HPDE6-E6E7 (cell line): ENCODE data around the gene CELF4.

Experiments used
- DNase-seq: peaks from one replicate; pipeline ENCODE4 v3.0.0; 2011; ENCODE audit warnings: missing footprints; ENCODE audit errors: extremely low spot score

The CELF4 gene

GRCh38 chr18:37547196-37547827 lies 18.3 kb downstream of the CELF4 start:
- DNase-seq, result no peak

GRCh38 chr18:37546651-37547050 lies 18.9 kb downstream of the CELF4 start:
- DNase-seq, result no peak

GRCh38 chr18:37546272-37546537 lies 19.4 kb downstream of the CELF4 start:
- no peak for DNase-seq

DNA sequence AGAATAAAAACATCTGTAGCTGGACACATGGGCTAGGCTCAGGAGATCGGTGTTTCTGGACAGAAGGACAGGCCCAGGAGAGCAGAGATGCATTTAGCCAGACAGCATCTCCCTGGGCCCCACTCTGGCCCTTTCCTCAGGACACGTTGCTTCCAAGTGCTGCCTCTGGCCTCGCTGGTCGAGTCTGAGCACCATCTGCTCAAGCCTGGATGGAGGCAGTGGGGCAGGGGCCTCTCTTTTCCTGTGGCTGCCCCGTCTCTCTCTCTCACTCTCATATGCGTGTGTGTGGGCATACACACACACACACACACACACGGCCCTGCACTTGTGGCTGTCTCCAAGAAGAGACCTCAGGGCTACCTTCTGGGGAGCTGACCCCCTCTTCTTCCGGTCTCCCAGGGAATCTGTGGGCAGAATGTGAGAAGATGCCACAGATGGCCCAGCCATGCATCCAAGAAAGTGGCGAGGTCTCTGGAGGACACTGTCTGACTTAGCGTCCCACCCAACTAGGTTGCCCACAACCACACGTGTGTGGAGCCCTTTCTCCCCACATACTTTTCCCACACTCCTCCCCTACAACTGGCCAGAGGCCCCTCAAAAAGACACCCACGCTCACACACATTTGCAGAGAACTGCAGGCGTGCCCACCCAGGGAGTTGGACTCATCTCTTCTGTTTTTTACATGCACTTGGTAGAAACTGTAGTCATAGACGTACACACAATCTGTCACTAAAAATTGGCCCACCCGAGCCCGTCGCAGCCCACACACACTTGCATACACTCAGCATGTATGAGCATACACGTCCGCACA lies 19.9 kb downstream of the CELF4 start:
- no peak for DNase-seq

DNA sequence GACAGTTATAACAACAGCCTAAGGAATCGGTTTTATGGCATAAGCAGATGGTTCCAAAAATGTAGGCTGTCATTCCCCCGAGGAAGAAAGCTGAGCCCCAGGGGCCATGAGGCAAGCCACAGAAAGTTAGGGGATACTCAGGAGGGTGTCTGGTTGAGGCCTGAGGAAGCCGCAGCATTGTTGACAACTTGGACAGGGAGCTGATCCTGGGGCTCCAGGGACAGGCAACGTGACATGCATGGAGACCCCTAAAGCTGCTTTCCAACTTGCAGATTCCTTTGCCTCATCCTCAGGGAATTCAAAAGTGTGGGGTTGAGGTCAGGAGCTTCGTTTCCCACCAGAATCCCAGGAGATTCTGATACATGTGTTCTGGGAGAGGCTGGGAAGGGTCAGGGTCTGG lies 20.9 kb downstream of the CELF4 start:
- DNase-seq, result no peak

- DNase-seq, result no peak
Measured at GRCh38 chr18:37544217-37544616, 21.4 kb downstream of the CELF4 start.

DNA sequence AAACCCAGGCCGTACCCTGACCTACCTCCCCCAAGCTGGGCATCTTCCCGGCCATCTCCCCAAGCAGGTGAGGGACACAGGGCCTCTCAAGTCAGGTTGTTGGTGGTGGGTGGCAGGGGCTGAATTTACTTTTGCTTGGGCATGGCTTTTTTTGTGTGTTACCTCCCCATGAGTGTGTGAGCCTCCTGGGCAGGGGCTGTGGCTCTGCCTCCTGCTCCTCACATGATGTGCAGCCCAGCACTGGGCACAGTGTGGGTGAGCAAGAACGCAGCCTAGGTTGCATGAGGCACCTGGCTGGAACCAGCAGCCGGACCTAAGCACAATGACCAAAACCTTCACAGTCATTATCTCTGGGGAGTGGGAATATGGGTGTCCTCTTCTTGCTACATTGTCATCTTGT lies 22.3 kb downstream of the CELF4 start:
- DNase-seq, result no peak

DNA sequence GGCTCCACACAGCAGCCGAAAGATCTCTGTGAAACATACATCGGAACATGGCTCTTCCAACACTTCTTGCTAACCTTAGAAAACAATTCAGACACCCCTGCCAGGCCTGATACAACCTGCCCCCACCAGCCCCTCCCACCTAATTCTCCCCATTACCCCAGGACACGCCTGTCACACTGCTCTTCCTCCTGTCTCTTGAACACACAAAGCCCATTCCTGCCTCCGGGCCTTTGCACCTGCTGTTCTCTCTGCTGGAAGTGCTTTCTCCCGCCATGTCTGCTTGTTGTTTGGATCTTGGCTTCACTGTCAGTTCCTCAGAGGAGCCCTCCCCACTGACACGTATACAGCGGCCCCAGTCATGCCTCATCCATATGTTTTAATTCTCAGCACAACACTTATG lies 24.1 kb downstream of the CELF4 start:
- no peak for DNase-seq

GRCh38 chr18:37540424-37541138 lies 25.0 kb downstream of the CELF4 start:
- DNase-seq, result no peak

DNA sequence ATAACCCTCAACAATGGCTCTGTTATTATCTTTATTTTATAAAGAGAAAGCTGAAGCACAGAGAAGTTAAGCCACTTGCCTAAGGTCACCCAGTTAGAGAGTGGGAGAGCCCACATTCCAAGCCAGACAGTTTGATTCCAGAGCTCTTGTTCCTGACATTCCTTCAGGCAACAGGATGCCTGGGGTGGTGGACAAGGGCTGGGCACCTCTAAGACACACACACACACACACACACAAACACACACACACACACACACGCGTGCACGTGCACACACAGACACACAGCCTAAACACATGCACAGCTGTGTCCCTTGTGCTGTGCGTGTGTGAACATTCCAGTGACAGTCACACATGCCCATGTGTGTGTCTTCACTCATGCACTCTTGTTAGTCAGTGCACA lies 26.4 kb downstream of the CELF4 start:
- DNase-seq, result no peak

- DNase-seq, result no peak
Measured at GRCh38 chr18:37538526-37539205, 26.9 kb downstream of the CELF4 start.

DNA sequence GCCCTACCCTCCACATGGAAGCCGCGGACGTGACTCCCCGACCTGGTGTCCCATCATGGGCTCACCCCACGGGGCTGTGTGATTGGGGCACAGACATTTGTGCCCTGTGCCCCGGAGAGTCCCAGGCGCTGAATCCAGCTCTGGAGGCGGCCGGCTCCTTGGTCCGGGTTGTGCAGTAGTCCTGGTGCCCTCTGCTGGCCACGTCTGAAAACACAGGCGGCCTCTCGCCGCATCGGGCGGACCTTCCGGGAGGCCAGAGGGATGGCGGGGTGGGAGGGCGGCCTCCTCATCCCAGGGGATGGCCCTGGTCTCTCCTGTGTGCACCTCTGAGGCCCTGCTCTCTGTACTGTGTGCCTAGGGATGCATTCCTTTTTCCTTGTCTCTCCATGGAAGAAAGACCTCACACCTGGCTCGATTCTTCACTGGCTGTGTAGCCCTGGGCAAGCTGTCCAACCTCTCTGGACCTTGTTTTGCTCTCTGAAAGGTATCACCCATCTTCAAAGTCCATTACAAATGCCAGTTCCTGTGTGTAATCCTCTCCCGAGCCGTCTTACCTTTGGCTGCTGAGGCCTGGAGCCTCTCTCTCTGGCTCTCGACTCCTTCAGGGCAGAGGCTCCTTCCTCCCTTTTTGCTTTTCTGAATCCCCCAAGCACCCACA lies 27.6 kb downstream of the CELF4 start:
- peak; percentile 77 for DNase-seq

- DNase-seq, result no peak
Measured at GRCh38 chr18:37536656-37537055, 28.9 kb downstream of the CELF4 start.

GRCh38 chr18:37535968-37536367 lies 29.6 kb downstream of the CELF4 start:
- DNase-seq, result no peak

DNA sequence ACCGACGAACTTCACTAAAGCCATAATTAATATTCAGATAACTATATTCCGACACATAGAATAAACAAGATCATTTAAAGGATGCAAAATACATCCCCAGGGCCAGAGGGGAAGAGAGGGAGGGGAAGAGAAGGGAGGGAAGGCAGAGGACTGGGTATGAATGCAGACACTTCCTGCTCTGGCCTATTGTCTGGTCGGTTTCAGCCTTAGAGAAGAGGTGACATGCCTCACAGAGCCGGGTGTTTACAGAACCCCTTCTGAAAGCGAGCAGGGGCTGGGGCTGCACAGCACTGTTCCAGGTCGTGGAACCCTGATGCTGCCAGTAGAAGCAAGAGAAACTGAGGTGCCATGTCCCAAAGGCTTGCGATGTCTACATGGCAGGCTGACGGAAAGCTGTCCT lies 31.0 kb downstream of the CELF4 start:
- DNase-seq, result no peak

DNA sequence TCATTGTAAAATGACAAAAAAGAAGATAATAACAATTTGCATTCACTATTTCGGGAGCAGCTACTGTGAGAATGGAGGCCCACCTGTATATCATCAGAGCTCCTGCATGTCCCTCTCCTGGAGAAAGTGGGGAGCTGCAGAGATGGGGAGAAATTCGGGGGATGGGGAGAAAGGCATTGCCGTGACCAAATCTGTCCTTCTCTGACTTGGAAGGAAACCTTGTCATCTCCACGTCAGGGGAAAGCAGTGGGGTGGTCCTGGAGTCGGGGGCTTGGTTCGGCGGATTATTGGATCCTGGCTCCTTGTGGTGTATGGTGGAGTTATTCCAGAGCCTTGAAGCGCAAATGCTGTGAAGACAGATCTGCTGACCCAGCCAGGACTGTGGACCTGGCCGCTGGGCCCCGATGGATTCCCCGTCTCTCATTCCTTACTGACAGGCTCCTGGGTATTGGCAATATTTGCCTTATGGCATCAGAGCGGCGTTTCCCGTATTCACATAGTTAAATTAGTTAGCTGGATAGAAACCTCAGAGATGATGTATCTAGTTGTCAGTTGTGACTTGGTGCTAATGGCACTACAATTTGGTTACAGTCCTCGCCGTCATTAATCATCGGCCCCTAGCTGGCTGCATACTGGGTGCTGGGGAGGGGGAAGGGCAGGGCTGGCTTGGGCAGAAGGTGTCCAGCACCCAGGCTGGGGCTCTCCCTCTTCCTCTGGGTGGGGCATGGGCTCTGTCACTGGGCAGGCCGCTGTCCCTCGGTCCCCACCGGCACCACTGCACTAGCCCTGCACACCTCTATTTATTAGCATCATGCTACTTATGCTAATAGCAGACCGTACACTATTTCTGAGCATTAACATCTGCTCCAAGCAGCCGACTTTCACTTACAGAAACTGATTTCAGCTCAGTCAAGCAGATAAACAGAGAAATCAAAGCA lies 31.7 kb downstream of the CELF4 start:
- DNase-seq, result no peak

GRCh38 chr18:37532917-37533316 lies 32.7 kb downstream of the CELF4 start:
- DNase-seq, result no peak

DNA sequence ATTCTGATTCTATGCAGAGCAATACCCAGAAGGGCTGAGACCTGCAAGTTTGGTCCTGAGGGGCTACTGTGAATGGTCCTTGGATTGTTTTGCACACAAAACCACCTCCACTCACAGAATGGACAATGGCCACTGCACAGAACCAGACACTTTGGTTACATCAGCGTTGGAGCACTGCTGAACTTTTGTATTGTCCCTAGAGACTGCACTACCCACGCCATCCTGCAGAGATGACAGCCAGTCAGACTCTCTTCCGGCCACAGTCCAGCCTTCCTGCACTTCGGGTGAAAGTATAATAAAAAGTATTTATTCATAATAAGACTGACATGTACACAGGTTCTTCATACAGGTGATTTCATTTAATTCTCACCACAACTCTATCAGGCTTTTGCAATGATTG lies 35.7 kb downstream of the CELF4 start:
- DNase-seq, result no peak

GRCh38 chr18:37529296-37529695 lies 36.3 kb downstream of the CELF4 start:
- DNase-seq, result no peak

DNA sequence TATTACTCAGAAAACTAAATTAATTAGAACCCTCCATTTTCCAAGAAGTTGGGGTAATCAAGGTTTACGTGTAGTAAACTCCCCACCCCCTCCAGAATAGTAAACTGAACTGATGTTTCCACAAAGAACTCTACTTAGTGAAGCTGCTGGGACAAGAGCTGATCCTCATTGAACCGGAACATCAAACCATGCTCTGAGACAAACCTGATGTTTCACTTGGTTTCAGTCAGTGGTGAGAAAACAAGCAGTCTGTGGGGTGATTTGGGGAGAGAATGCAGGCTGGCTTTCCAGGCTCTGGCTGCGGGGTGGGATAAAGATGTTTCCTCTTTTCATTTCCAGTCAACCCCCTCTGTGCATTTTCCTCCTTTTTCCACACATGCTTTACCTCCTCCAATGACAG lies 38.2 kb downstream of the CELF4 start:
- no peak for DNase-seq

DNA sequence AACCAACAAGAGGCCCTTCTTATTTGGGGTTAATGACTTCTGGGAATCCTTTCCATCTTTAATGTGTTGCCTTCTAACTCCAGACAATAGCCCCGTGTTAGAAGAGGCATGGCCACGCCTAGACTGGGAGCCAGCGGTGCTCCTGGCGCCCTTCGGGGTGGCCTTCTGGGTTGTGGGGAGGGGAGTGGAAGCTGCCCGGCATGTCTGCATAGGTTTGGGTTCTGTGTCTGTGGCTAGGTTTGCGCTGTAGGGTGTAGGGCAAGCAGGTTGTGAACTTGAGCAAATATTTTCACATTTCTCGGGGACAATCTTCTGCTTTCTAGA lies 40.4 kb downstream of the CELF4 start:
- DNase-seq, result no peak
